H9 (cell line): ENCODE results near the gene LNX2. TPM values are rescaled to one million over a fixed set of nuclear protein-coding genes. Genes with fewer than 3 reads are reported as not detected.

Experiments used
- DNase-seq: peaks from one replicate; pipeline ENCODE4 v3.0.0-alpha.2; 2017
- H2AFZ ChIP-seq: one replicate; pipeline ENCODE4 v1.6.1; 2013; ENCODE audit warnings: mild to moderate bottlenecking, low read length, control low read depth, moderate library complexity
- H2AK5ac ChIP-seq: 2 replicates; pipeline ENCODE4 v1.6.1; 2013; ENCODE audit warnings: low read length, control low read depth, mixed read lengths; ENCODE audit not compliant: insufficient read length
- H2BK120ac ChIP-seq: one replicate; pipeline ENCODE4 v1.6.1; 2013; ENCODE audit warnings: low read depth, mild to moderate bottlenecking, low read length, control low read depth, inconsistent platforms; ENCODE audit not compliant: poor library complexity, severe bottlenecking
- H2BK12ac ChIP-seq: 2 replicates; pipeline ENCODE4 v1.6.1; 2013; ENCODE audit warnings: low read length, control low read depth, mixed read lengths, low read depth; ENCODE audit not compliant: insufficient read length
- H2BK15ac ChIP-seq: 2 replicates; pipeline ENCODE4 v1.6.1; 2013; ENCODE audit warnings: low read depth, low read length, control low read depth
- H2BK20ac ChIP-seq: one replicate; pipeline ENCODE4 v1.6.1; 2013; ENCODE audit warnings: low read depth, mild to moderate bottlenecking, low read length, control low read depth, inconsistent platforms; ENCODE audit not compliant: poor library complexity, severe bottlenecking
- H2BK5ac ChIP-seq: 2 replicates; pipeline ENCODE4 v1.6.1; 2013; ENCODE audit warnings: low read length, control low read depth, mixed read lengths; ENCODE audit not compliant: insufficient read length
- H3K14ac ChIP-seq: 2 replicates; pipeline ENCODE4 v1.6.1; 2013; ENCODE audit warnings: low read length, control low read depth; ENCODE audit not compliant: insufficient read depth
- H3K18ac ChIP-seq: 2 replicates; pipeline ENCODE4 v1.6.1; 2013; ENCODE audit warnings: low read depth, mild to moderate bottlenecking, mixed read lengths, low read length, control low read depth; ENCODE audit not compliant: insufficient read length
- H3K23ac ChIP-seq: 2 replicates; pipeline ENCODE4 v1.6.1; 2013; ENCODE audit warnings: low read length, control low read depth, mixed read lengths, low read depth; ENCODE audit not compliant: insufficient read length
- H3K23me2 ChIP-seq: 2 replicates; pipeline ENCODE4 v1.6.1; 2013; ENCODE audit warnings: low read depth, mild to moderate bottlenecking, mixed read lengths, low read length, control low read depth; ENCODE audit not compliant: insufficient read length, poor library complexity, severe bottlenecking
- H3K27ac ChIP-seq: 2 replicates; pipeline ENCODE4 v1.5.1; 2013; ENCODE audit warnings: low read length, control low read depth, mixed read lengths, low read depth; ENCODE audit not compliant: insufficient read length
- H3K27me3 ChIP-seq: 2 replicates; pipeline ENCODE4 v1.6.1; 2013; ENCODE audit warnings: low read length, control low read depth, inconsistent platforms; ENCODE audit not compliant: insufficient read depth
- H3K4ac ChIP-seq: 2 replicates; pipeline ENCODE4 v1.6.1; 2013; ENCODE audit warnings: low read depth, mild to moderate bottlenecking, control low read depth, inconsistent platforms, low read length, moderate library complexity
- H3K4me1 ChIP-seq: 2 replicates; pipeline ENCODE4 v1.6.1; 2013; ENCODE audit warnings: low read length, control low read depth, inconsistent platforms; ENCODE audit not compliant: insufficient read depth
- H3K4me2 ChIP-seq: 2 replicates; pipeline ENCODE4 v1.6.1; 2013; ENCODE audit warnings: low read length, control low read depth, mixed read lengths; ENCODE audit not compliant: insufficient read length, insufficient read depth
- H3K56ac ChIP-seq: 2 replicates; pipeline ENCODE4 v1.6.1; 2013; ENCODE audit warnings: low read depth, mild to moderate bottlenecking, mixed read lengths, low read length, control low read depth; ENCODE audit not compliant: insufficient read length
- H3K79me1 ChIP-seq: 2 replicates; pipeline ENCODE4 v1.6.1; 2013; ENCODE audit warnings: low read depth, mild to moderate bottlenecking, moderate library complexity, low read length, control low read depth, inconsistent platforms; ENCODE audit not compliant: insufficient read depth, poor library complexity, severe bottlenecking
- H3K79me2 ChIP-seq: 2 replicates; pipeline ENCODE4 v1.6.1; 2013; ENCODE audit warnings: low read length, control low read depth, inconsistent platforms; ENCODE audit not compliant: insufficient read depth
- H3K9ac ChIP-seq: 2 replicates; pipeline ENCODE4 v1.6.1; 2013; ENCODE audit warnings: low read length, control low read depth, mixed read lengths; ENCODE audit not compliant: insufficient read length; ENCODE audit errors: extremely low read depth
- H3K9me3 ChIP-seq: one replicate; pipeline ENCODE4 v1.6.1; 2013; ENCODE audit warnings: low read depth, low read length, inconsistent platforms; ENCODE audit not compliant: control insufficient read depth
- H3T11ph ChIP-seq: one replicate; pipeline ENCODE4 v1.6.1; 2013; ENCODE audit warnings: mild to moderate bottlenecking, low read length, control low read depth, inconsistent platforms
- H4K20me1 ChIP-seq: one replicate; pipeline ENCODE4 v1.6.1; 2013; ENCODE audit not compliant: control insufficient read depth, insufficient read length, insufficient read depth
- H4K5ac ChIP-seq: 2 replicates; pipeline ENCODE4 v1.6.1; 2013; ENCODE audit warnings: low read depth, mild to moderate bottlenecking, mixed read lengths, low read length, control low read depth; ENCODE audit not compliant: insufficient read length
- H4K8ac ChIP-seq: replicated peaks from 2 replicates; pipeline ENCODE4 v1.6.1; 2013; ENCODE audit warnings: low read length, control low read depth, mixed read lengths, low read depth; ENCODE audit not compliant: insufficient read length
- H4K91ac ChIP-seq: 2 replicates; pipeline ENCODE4 v1.6.1; 2013; ENCODE audit warnings: low read depth, mild to moderate bottlenecking, moderate library complexity, mixed read lengths, low read length, control low read depth; ENCODE audit not compliant: insufficient read length
- H3K27ac Mint-ChIP-seq, 3 experiments: 2 replicates in 2 of 3; 3 replicates in 1 of 3; pipeline ENCODE4 v1.8.0; 2020 to 2021; ENCODE audit warnings: mixed read lengths in 3 of 3, mild to moderate bottlenecking in 1 of 3, moderate library complexity in 1 of 3
- H3K27me3 Mint-ChIP-seq: 2 replicates; pipeline ENCODE4 v1.8.0; 2021; ENCODE audit warnings: low read depth, mild to moderate bottlenecking, moderate library complexity, mixed read lengths
- H3K36me3 Mint-ChIP-seq, 3 experiments: 2 replicates in 2 of 3; 3 replicates in 1 of 3; pipeline ENCODE4 v1.8.0; 2020 to 2021; ENCODE audit warnings: low read depth in 3 of 3, mixed read lengths in 3 of 3; ENCODE audit not compliant: insufficient read depth in 1 of 3
- H3K4me1 Mint-ChIP-seq, 2 experiments: 2 replicates each; pipeline ENCODE4 v1.8.0; 2020; ENCODE audit warnings: mixed read lengths in 2 of 2
- H3K4me3 Mint-ChIP-seq, 2 experiments: 2 replicates in 1 of 2; 3 replicates in 1 of 2; pipeline ENCODE4 v1.8.0; 2020 to 2021; ENCODE audit warnings: mild to moderate bottlenecking in 2 of 2, mixed read lengths in 2 of 2, moderate library complexity in 1 of 2
- H3K9me3 Mint-ChIP-seq, 2 experiments: 2 replicates in 1 of 2; 3 replicates in 1 of 2; pipeline ENCODE4 v1.8.0; 2020; ENCODE audit warnings: mild to moderate bottlenecking in 2 of 2, mixed read lengths in 2 of 2, moderate library complexity in 1 of 2
- WGBS: extraction: QIAGEN DNeasy Blood & Tissue Kit; methylation state at CpG from one replicate; pipeline ENCODE4 v1.1.7; 2013; ENCODE audit warnings: missing lambda C conversion rate, low lambda C conversion rate, mixed read lengths; ENCODE audit not compliant: insufficient read length; ENCODE audit errors: extremely low coverage; 5-methylcytosine and 5-hydroxymethylcytosine counted together
- total RNA-seq: library from RNA; stranded (reverse); gene quantifications from 2 replicates; pipeline ENCODE4 v1.2.1, GENCODE V29; 2021
- TF ChIP-seq, protein P1 (sequence below): fragments of 200-600 bp; sonication (generic); conservative IDR thresholded peaks from 3 replicates; pipeline ENCODE4 v1.8.0; 2021; ENCODE audit warnings: antibody characterized with exemption, mild to moderate bottlenecking

LNX2 gene
- total RNA-seq, 1 experiment from 2014 or later: 12.4 TPM

DNA sequence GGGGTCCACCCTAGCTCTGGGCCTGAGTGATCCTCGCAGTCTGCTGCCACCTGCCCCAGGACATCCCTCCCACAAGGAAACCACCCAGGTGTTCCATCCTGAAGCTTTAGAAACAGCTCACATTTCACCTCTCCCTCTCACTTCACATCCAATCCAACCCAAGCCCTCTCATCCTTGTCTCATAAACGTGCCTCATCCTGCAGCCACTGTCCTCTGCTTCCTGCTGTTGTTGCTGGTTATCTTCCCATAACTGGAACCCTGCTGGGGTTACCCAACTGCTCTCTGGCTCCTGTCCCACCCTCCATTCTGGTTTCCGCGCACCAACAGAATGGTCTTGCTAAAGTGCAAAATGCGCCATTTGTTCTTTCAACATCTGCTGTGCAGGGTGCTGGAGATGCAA lies 110.2 kb downstream of the LNX2 start:
- Histone ChIP-seq H3K79me1 (no peaks in the 10 kb centered on the region), H4K8ac (no peak overlapping the region), H2BK120ac (no peak overlapping the region), H3K4ac (no peak overlapping the region), H2AK5ac (no peak overlapping the region), H2BK12ac (no peak overlapping the region), H2AFZ (no peak overlapping the region), H4K20me1 (no peaks in the 10 kb centered on the region), H4K5ac (no peak overlapping the region), H3T11ph (no peak overlapping the region), H3K4me2 (no peak overlapping the region), H3K18ac (no peak overlapping the region), H4K91ac (no peak overlapping the region), H3K4me1 (no peaks in the 10 kb centered on the region), H3K9ac (no peak overlapping the region), H3K9me3 (no peaks in the 10 kb centered on the region), H3K14ac (no peak overlapping the region), H3K27ac (no peak overlapping the region), H3K79me2 (no peaks in the 10 kb centered on the region), H3K56ac (no peak overlapping the region), H3K23me2 (no peaks in the 10 kb centered on the region), H3K23ac (no peak overlapping the region), H2BK5ac (no peak overlapping the region), H2BK20ac (no peak overlapping the region), H2BK15ac (no peak overlapping the region), H3K27me3 (no peaks in the 10 kb centered on the region)
- Mint-ChIP-seq H3K4me3 (no peak overlapping the region), H3K36me3 (no peaks in the 10 kb centered on the region), H3K4me1 (no peaks in the 10 kb centered on the region), H3K27ac (no peak overlapping the region), H3K9me3 (no peaks in the 10 kb centered on the region), H3K27me3 (peaks cover 18% of the 10 kb centered on the region)
- TF ChIP-seq, protein P1, sequence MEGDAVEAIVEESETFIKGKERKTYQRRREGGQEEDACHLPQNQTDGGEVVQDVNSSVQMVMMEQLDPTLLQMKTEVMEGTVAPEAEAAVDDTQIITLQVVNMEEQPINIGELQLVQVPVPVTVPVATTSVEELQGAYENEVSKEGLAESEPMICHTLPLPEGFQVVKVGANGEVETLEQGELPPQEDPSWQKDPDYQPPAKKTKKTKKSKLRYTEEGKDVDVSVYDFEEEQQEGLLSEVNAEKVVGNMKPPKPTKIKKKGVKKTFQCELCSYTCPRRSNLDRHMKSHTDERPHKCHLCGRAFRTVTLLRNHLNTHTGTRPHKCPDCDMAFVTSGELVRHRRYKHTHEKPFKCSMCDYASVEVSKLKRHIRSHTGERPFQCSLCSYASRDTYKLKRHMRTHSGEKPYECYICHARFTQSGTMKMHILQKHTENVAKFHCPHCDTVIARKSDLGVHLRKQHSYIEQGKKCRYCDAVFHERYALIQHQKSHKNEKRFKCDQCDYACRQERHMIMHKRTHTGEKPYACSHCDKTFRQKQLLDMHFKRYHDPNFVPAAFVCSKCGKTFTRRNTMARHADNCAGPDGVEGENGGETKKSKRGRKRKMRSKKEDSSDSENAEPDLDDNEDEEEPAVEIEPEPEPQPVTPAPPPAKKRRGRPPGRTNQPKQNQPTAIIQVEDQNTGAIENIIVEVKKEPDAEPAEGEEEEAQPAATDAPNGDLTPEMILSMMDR: no peak
- DNase-seq: no peak
- WGBS: no CpG with 5 or more reads among the region's 5 CpGs
